CD14-positive monocyte (primary cell): ENCODE data around the gene LDAH. TPM values are rescaled to one million over a fixed set of nuclear protein-coding genes. Genes with fewer than 3 reads are reported as not detected.

Source experiments
- DNase-seq, 3 donors: peaks; one replicate each; pipeline ENCODE4 v3.0.0-alpha.2; 2011 to 2022
- H2AFZ ChIP-seq: 2 replicates; pipeline ENCODE4 v1.6.0; 2012; ENCODE audit warnings: mild to moderate bottlenecking, low read depth, low read length, inconsistent platforms; ENCODE audit not compliant: insufficient read depth, poor library complexity, severe bottlenecking
- H3K27ac ChIP-seq, 2 donors: 1 replicate in 1 of 2; 2 replicates in 1 of 2; pipeline ENCODE4 v1.5.1; 2012 to 2013; ENCODE audit warnings: low read length in 2 of 2, control low read depth in 1 of 2, inconsistent platforms in 1 of 2, low read depth in 1 of 2, mild to moderate bottlenecking in 1 of 2
- H3K27me3 ChIP-seq, 2 donors: one replicate each; pipeline versions ENCODE4 v1.6.0 to v1.6.1; 2011 to 2013; ENCODE audit warnings: low read length in 2 of 2; ENCODE audit not compliant: control insufficient read depth in 2 of 2, insufficient read depth in 2 of 2
- H3K36me3 ChIP-seq, 2 donors: replicated peaks in 1 of 2; 1 replicate in 1 of 2; 2 replicates in 1 of 2; pipeline versions ENCODE4 v1.5.1 to v1.6.1; 2012 to 2013; ENCODE audit warnings: low read length in 2 of 2, control low read depth in 1 of 2, inconsistent platforms in 1 of 2, mild to moderate bottlenecking in 1 of 2; ENCODE audit not compliant: insufficient read depth in 2 of 2, control insufficient read depth in 1 of 2
- H3K4me1 ChIP-seq, 2 donors: 1 replicate in 1 of 2; 2 replicates in 1 of 2; pipeline versions ENCODE4 v1.5.1 to v1.6.1; 2012 to 2013; ENCODE audit warnings: low read length in 2 of 2, control low read depth in 1 of 2, inconsistent platforms in 1 of 2, mild to moderate bottlenecking in 1 of 2, moderate library complexity in 1 of 2; ENCODE audit not compliant: insufficient read depth in 2 of 2, control insufficient read depth in 1 of 2
- H3K4me2 ChIP-seq: replicated peaks from 2 replicates; pipeline ENCODE3; 2012; ENCODE audit warnings: low read length, moderate library complexity, mild to moderate bottlenecking; ENCODE audit not compliant: poor library complexity, severe bottlenecking; ENCODE audit errors: extremely low read depth
- H3K4me3 ChIP-seq, 3 experiments: fragments of 200-600 bp in 1 of 3; sonication (generic) in 1 of 3; replicated peaks in 1 of 3; 1 replicate in 2 of 3; 2 replicates in 1 of 3; pipeline ENCODE4 v1.5.1; 2011 to 2013; ENCODE audit warnings: low read length in 3 of 3, mild to moderate bottlenecking in 3 of 3, control low read depth in 2 of 3, low read depth in 2 of 3, inconsistent platforms in 1 of 3, moderate library complexity in 1 of 3
- H3K79me2 ChIP-seq: 2 replicates; pipeline ENCODE4 v1.6.0; 2012; ENCODE audit warnings: mild to moderate bottlenecking, control low read depth, inconsistent platforms, low read length, moderate library complexity; ENCODE audit not compliant: insufficient read depth
- H3K9ac ChIP-seq: 2 replicates; pipeline ENCODE4 v1.6.0; 2017; ENCODE audit warnings: low read length, mild to moderate bottlenecking; ENCODE audit not compliant: insufficient read depth, poor library complexity, severe bottlenecking
- H3K9me3 ChIP-seq, 2 donors: replicated peaks in 1 of 2; 1 replicate in 1 of 2; 2 replicates in 1 of 2; pipeline versions ENCODE4 v1.5.1 to v1.6.1; 2012 to 2013; ENCODE audit warnings: low read length in 2 of 2, control low read depth in 1 of 2; ENCODE audit not compliant: control insufficient read depth in 1 of 2, insufficient read depth in 1 of 2
- H4K20me1 ChIP-seq: 2 replicates; pipeline ENCODE4 v1.6.0; 2012; ENCODE audit warnings: mild to moderate bottlenecking, low read length, control low read depth, moderate library complexity; ENCODE audit not compliant: insufficient read depth
- H3K27ac Mint-ChIP-seq, 7 donors: one replicate each; pipeline ENCODE4 v1.8.0; 2020; ENCODE audit warnings: mild to moderate bottlenecking in 7 of 7, mixed read lengths in 7 of 7, moderate library complexity in 6 of 7, inconsistent platforms in 2 of 7
- H3K27me3 Mint-ChIP-seq, 3 donors: one replicate each; pipeline ENCODE4 v1.8.0; 2021 to 2022; ENCODE audit warnings: low read depth in 3 of 3, mild to moderate bottlenecking in 3 of 3, mixed read lengths in 3 of 3, moderate library complexity in 3 of 3, inconsistent platforms in 1 of 3
- H3K36me3 Mint-ChIP-seq, 2 donors: one replicate each; pipeline ENCODE4 v1.8.0; 2020; ENCODE audit warnings: mixed read lengths in 2 of 2, inconsistent platforms in 1 of 2, mild to moderate bottlenecking in 1 of 2
- H3K4me1 Mint-ChIP-seq: one replicate; pipeline ENCODE4 v1.8.0; 2020; ENCODE audit warnings: mild to moderate bottlenecking, mixed read lengths
- H3K4me3 Mint-ChIP-seq, 2 donors: one replicate each; pipeline ENCODE4 v1.8.0; 2020; ENCODE audit warnings: mild to moderate bottlenecking in 2 of 2, mixed read lengths in 2 of 2, moderate library complexity in 1 of 2
- H3K9me3 Mint-ChIP-seq, 7 donors: one replicate each; pipeline ENCODE4 v1.8.0; 2020 to 2022; ENCODE audit warnings: mixed read lengths in 7 of 7, mild to moderate bottlenecking in 6 of 7, moderate library complexity in 6 of 7, inconsistent platforms in 2 of 7
- CTCF ChIP-seq: fragments of 200-600 bp; IDR thresholded peaks from one replicate; pipeline ENCODE4 v1.8.0; 2022; ENCODE audit warnings: antibody characterized with exemption, mild to moderate bottlenecking
- WGBS: methylation state at CpG from one replicate; pipeline ENCODE4 v1.1.5; 2013; ENCODE audit warnings: missing lambda C conversion rate; ENCODE audit not compliant: insufficient coverage; 5-methylcytosine and 5-hydroxymethylcytosine counted together
- intact Hi-C, 2 donors: fragments of 100-400 bp; cut with micrococcal nuclease; formaldehyde crosslinking; loops; one replicate each; pipeline versions ENCODE4 v1.15.0 to v1.15.1; 2023
- polyA plus RNA-seq, 3 donors: library from polyadenylated mRNA; depleted of rRNA in 1 of 3; unstranded in 2 of 3; stranded (reverse) in 1 of 3; fragments of 300-500 nt in 2 of 3; fragments of >200 nt in 1 of 3; fragmentation: Illumina TruSeq in 2 of 3; gene quantifications; 1 replicate in 2 of 3; 2 replicates in 1 of 3; pipeline ENCODE4 v1.2.3, GENCODE V29; 2012 to 2021

The LDAH gene
- polyA plus RNA-seq, 3 donors, result 3.7 to 5.7 (median 5.0) TPM

GRCh38 chr2:20834331-20834730, 11.4 kb upstream of the LDAH start:
- no peak overlapping the region for H3K9ac ChIP-seq
- peaks cover 10 to 12% of the 10 kb centered on the region in 2 donors for H3K27me3 ChIP-seq
- H3K9me3 Mint-ChIP-seq, result peaks cover 0 to 8% (median 4%) of the 10 kb centered on the region in 7 donors
- no peaks in the 10 kb centered on the region for H3K36me3 ChIP-seq
- TF ChIP-seq CTCF, result no peak
- H4K20me1 ChIP-seq, result no peaks in the 10 kb centered on the region
- no peak overlapping the region for H2AFZ ChIP-seq
- H3K4me1 Mint-ChIP-seq, result no peaks in the 10 kb centered on the region
- DNase-seq, result no peak
- no peak overlapping the region for H3K4me2 ChIP-seq
- H3K27ac ChIP-seq, result no peak overlapping the region
- no peaks in the 10 kb centered on the region for H3K9me3 ChIP-seq
- H3K27ac Mint-ChIP-seq, result no peak overlapping the region
- no peaks in the 10 kb centered on the region for H3K79me2 ChIP-seq
- intact Hi-C loops, result no loop called here
- no CpG with 5 or more reads among the region's 2 CpGs for WGBS
- H3K4me3 Mint-ChIP-seq, result no peak overlapping the region
- no peaks in the 10 kb centered on the region for H3K36me3 Mint-ChIP-seq
- H3K4me3 ChIP-seq, result no peak overlapping the region
- peaks cover 10 to 21% (median 12%) of the 10 kb centered on the region in 3 donors for H3K27me3 Mint-ChIP-seq
- H3K4me1 ChIP-seq, result no peaks in the 10 kb centered on the region

- Mint-ChIP-seq H3K4me1 (no peaks in the 10 kb centered on the region), H3K27ac (no peak overlapping the region), H3K4me3 (no peak overlapping the region), H3K36me3 (no peaks in the 10 kb centered on the region), H3K9me3 (peaks cover 0 to 8% (median 4%) of the 10 kb centered on the region in 7 donors), H3K27me3 (peaks cover 7 to 22% (median 8%) of the 10 kb centered on the region in 3 donors)
- Histone ChIP-seq H3K27me3 (peaks cover 11 to 16% of the 10 kb centered on the region in 2 donors), H3K9me3 (no peaks in the 10 kb centered on the region), H2AFZ (no peak overlapping the region), H3K79me2 (no peaks in the 10 kb centered on the region), H3K4me2 (no peak overlapping the region), H3K9ac (no peak overlapping the region), H3K4me1 (no peaks in the 10 kb centered on the region), H3K36me3 (no peaks in the 10 kb centered on the region), H3K27ac (no peak overlapping the region), H4K20me1 (no peaks in the 10 kb centered on the region), H3K4me3 (no peak overlapping the region)
- intact Hi-C loops, result no loop called here
- no peak for TF ChIP-seq CTCF
- no peak for DNase-seq
These were observed 9.7 kb upstream of the LDAH start for GRCh38 chr2:20832606-20833005.
